Measurements from ENCODE around the gene SYT5. TPM values are rescaled to one million over a fixed set of nuclear protein-coding genes. Genes with fewer than 3 reads are reported as not detected.

Gene SYT5
- total and polyA plus RNA-seq, 10 of the 15 experiments (the other 5 are each of a cell fraction or from before 2014, with no cell fraction given): 0.04 to 0.79 (median 0.26) TPM; not detected in 7

DNA sequence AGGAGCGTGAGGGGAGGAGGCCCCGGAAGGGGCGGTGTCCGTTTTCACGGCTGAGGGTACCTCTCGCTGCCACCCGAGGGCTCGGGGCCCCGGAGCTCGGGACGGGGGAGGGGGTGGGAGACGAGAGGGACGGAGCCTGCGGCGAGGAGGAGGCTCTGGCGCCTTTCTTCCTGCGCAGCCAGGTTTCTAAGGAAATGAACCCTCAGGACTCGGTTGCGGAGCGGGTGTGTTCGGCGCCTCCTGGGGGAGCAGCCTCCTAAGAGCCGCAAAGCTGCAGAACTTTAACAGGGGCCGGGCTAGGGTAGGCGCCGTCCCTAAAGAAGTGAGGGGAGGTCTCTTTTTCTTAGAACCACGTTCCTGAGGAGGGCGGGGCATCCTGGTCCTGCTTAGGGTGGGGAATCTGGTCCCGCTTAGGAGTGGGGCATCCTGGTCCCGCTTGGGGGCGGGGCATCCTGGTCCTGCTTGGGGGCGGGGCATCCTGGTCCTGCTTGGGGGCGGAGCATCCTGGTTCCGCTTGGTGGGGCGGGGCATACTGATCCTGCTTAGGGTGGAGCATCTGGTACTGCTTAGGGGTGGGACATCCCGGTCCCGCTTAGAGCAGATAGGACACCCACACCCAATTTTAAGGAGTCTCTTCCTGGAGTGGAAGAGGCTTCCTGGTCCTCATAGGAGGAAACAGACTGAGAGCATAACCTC lies 6.2 kb downstream of the SYT5 start (continued):
- TF ChIP-seq ZNF687 (IDR thresholded peaks at IDR 0.05) (no peak), CREB1 (IDR thresholded peaks at IDR 0.05; ENCODE audit: low read depth) (no peak), ZBTB40 (IDR thresholded peaks at IDR 0.05; ENCODE audit: borderline replicate concordance) (no peak)
- TF ChIP-seq, protein P1, sequence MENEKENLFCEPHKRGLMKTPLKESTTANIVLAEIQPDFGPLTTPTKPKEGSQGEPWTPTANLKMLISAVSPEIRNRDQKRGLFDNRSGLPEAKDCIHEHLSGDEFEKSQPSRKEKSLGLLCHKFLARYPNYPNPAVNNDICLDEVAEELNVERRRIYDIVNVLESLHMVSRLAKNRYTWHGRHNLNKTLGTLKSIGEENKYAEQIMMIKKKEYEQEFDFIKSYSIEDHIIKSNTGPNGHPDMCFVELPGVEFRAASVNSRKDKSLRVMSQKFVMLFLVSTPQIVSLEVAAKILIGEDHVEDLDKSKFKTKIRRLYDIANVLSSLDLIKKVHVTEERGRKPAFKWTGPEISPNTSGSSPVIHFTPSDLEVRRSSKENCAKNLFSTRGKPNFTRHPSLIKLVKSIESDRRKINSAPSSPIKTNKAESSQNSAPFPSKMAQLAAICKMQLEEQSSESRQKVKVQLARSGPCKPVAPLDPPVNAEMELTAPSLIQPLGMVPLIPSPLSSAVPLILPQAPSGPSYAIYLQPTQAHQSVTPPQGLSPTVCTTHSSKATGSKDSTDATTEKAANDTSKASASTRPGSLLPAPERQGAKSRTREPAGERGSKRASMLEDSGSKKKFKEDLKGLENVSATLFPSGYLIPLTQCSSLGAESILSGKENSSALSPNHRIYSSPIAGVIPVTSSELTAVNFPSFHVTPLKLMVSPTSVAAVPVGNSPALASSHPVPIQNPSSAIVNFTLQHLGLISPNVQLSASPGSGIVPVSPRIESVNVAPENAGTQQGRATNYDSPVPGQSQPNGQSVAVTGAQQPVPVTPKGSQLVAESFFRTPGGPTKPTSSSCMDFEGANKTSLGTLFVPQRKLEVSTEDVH (IDR thresholded peaks at IDR 0.05; ENCODE audit: low read depth, partially characterized antibody): no peak
